Measurements from ENCODE around the gene A3GALT2. TPM values are rescaled to one million over a fixed set of nuclear protein-coding genes. Genes with fewer than 3 reads are reported as not detected.

Gene A3GALT2
- total RNA-seq, 3 donors from 2014 or later: not detected

- Histone ChIP-seq H3K4me3 (no peak overlapping the region), H3K4me1 (ENCODE audit: low read depth) (no peaks in the 10 kb centered on the region), H3K36me3 (ENCODE audit: low read depth) (no peaks in the 10 kb centered on the region), H3K9me3 (no peaks in the 10 kb centered on the region)
- DNase-seq (no peak), ATAC-seq (no peak)
- TF ChIP-seq CTCF (IDR thresholded peaks at IDR 0.05): no peak
- intact Hi-C loops (cut with DNase I, micrococcal nuclease): no loop called here
Measured at GRCh38 chr1:33276573-33277298, 44.2 kb downstream of the A3GALT2 start.

- Histone ChIP-seq H3K9me3 (no peaks in the 10 kb centered on the region), H3K4me1 (ENCODE audit: low read depth) (no peaks in the 10 kb centered on the region), H3K36me3 (ENCODE audit: low read depth) (no peaks in the 10 kb centered on the region), H3K4me3 (no peak overlapping the region)
- intact Hi-C loops (cut with DNase I, micrococcal nuclease): no loop called here
- TF ChIP-seq CTCF (IDR thresholded peaks at IDR 0.05): no peak
- ATAC-seq (no peak), DNase-seq (no peak)
Measured at GRCh38 chr1:33275706-33276572, 45.0 kb downstream of the A3GALT2 start.

- ATAC-seq: no peak
- H3K4me3 ChIP-seq: no peak overlapping the region
- TF ChIP-seq CTCF (IDR thresholded peaks at IDR 0.05): no peak
- H3K4me1 ChIP-seq (ENCODE audit: low read depth): no peaks in the 10 kb centered on the region
- intact Hi-C loops (cut with DNase I, micrococcal nuclease): no loop called here
- no peaks in the 10 kb centered on the region for H3K9me3 ChIP-seq
- DNase-seq: no peak
- no peaks in the 10 kb centered on the region for H3K36me3 ChIP-seq (ENCODE audit: low read depth)
Measured at GRCh38 chr1:33275195-33275594, 45.7 kb downstream of the A3GALT2 start.

- intact Hi-C loops (cut with DNase I, micrococcal nuclease): no loop called here
- no peak for ATAC-seq
- Histone ChIP-seq H3K9me3 (no peaks in the 10 kb centered on the region), H3K4me3 (no peak overlapping the region), H3K4me1 (ENCODE audit: low read depth) (no peaks in the 10 kb centered on the region), H3K36me3 (ENCODE audit: low read depth) (no peaks in the 10 kb centered on the region)
- no peak for TF ChIP-seq CTCF (IDR thresholded peaks at IDR 0.05)
- no peak for DNase-seq
Measured at GRCh38 chr1:33274446-33274845, 46.5 kb downstream of the A3GALT2 start.

GRCh38 chr1:33273961-33274371 lies 46.9 kb downstream of the A3GALT2 start:
- Histone ChIP-seq H3K4me3 (no peak overlapping the region), H3K4me1 (ENCODE audit: low read depth) (no peaks in the 10 kb centered on the region), H3K36me3 (ENCODE audit: low read depth) (no peaks in the 10 kb centered on the region), H3K9me3 (no peaks in the 10 kb centered on the region)
- intact Hi-C loops (cut with DNase I, micrococcal nuclease): no loop called here
- ATAC-seq (no peak), DNase-seq (no peak)
- no peak for TF ChIP-seq CTCF (IDR thresholded peaks at IDR 0.05)

Measured in mucosa of descending colon (tissue), 3 donors.